Neural crest cell (in vitro differentiated cells): ENCODE measurements around the gene NFATC1. TPM values are rescaled to one million over a fixed set of nuclear protein-coding genes. Genes with fewer than 3 reads are reported as not detected.

ENCODE experiments used
- DNase-seq: peaks from one replicate; pipeline ENCODE4 v3.0.0; 2021; ENCODE audit warnings: low read depth, mixed read lengths, low spot score
- H3K27ac Mint-ChIP-seq: one replicate; pipeline ENCODE4 v1.8.0; 2021; ENCODE audit warnings: mild to moderate bottlenecking, mixed read lengths; ENCODE audit not compliant: unreplicated experiment
- H3K27me3 Mint-ChIP-seq: 2 replicates; pipeline ENCODE4 v1.8.0; 2021; ENCODE audit warnings: low read depth, mild to moderate bottlenecking, mixed read lengths
- H3K36me3 Mint-ChIP-seq: 2 replicates; pipeline ENCODE4 v1.8.0; 2021; ENCODE audit warnings: low read depth, mild to moderate bottlenecking, mixed read lengths
- H3K4me1 Mint-ChIP-seq: 2 replicates; pipeline ENCODE4 v1.8.0; 2021; ENCODE audit warnings: mixed read lengths
- H3K4me3 Mint-ChIP-seq: one replicate; pipeline ENCODE4 v1.8.0; 2021; ENCODE audit warnings: mild to moderate bottlenecking, mixed read lengths
- H3K9me3 Mint-ChIP-seq: 2 replicates; pipeline ENCODE4 v1.8.0; 2021; ENCODE audit warnings: mixed read lengths
- CTCF ChIP-seq: fragments of 200-600 bp; sonication (generic); conservative IDR thresholded peaks from 2 replicates; pipeline ENCODE4 v1.5.0; 2021; ENCODE audit warnings: antibody characterized with exemption, mild to moderate bottlenecking
- total RNA-seq: library from RNA; stranded (reverse); gene quantifications from 2 replicates; pipeline ENCODE4 v1.2.1, GENCODE V29; 2021

Gene NFATC1
- total RNA-seq, 1 donor from 2014 or later: 2.4 TPM

- Mint-ChIP-seq H3K27ac (no peak overlapping the region), H3K27me3 (no peaks in the 10 kb centered on the region), H3K4me1 (peaks cover 7% of the 10 kb centered on the region), H3K9me3 (peaks cover 7% of the 10 kb centered on the region), H3K4me3 (no peak overlapping the region), H3K36me3 (no peaks in the 10 kb centered on the region)
- no peak for DNase-seq
- TF ChIP-seq CTCF: no peak
Observed at GRCh38 chr18:79544386-79544963, 148.7 kb downstream of the NFATC1 start.

- H3K4me3 Mint-ChIP-seq: no peak overlapping the region
- TF ChIP-seq CTCF: no peak
- no peak overlapping the region for H3K27ac Mint-ChIP-seq
- H3K36me3 Mint-ChIP-seq: no peaks in the 10 kb centered on the region
- no peaks in the 10 kb centered on the region for H3K27me3 Mint-ChIP-seq
- no peak for DNase-seq
- H3K9me3 Mint-ChIP-seq: peaks cover 7% of the 10 kb centered on the region
- peaks cover 7% of the 10 kb centered on the region for H3K4me1 Mint-ChIP-seq
Observed at GRCh38 chr18:79545255-79545654, 149.5 kb downstream of the NFATC1 start.

GRCh38 chr18:79545736-79546171 lies 150.0 kb downstream of the NFATC1 start:
- no peak overlapping the region for H3K27ac Mint-ChIP-seq
- no peaks in the 10 kb centered on the region for H3K36me3 Mint-ChIP-seq
- peaks cover 7% of the 10 kb centered on the region for H3K4me1 Mint-ChIP-seq
- H3K27me3 Mint-ChIP-seq: no peaks in the 10 kb centered on the region
- no peak overlapping the region for H3K4me3 Mint-ChIP-seq
- H3K9me3 Mint-ChIP-seq: peaks cover 7% of the 10 kb centered on the region
- no peak for DNase-seq
- TF ChIP-seq CTCF: no peak

GRCh38 chr18:79546781-79547272 lies 151.1 kb downstream of the NFATC1 start:
- Mint-ChIP-seq H3K27ac (peak overlapping the region; percentile 27), H3K36me3 (no peaks in the 10 kb centered on the region), H3K9me3 (peaks cover 7% of the 10 kb centered on the region), H3K4me3 (no peak overlapping the region), H3K27me3 (no peaks in the 10 kb centered on the region), H3K4me1 (peaks cover 7% of the 10 kb centered on the region)
- TF ChIP-seq CTCF: no peak
- no peak for DNase-seq

- Mint-ChIP-seq H3K27ac (no peak overlapping the region), H3K4me3 (no peak overlapping the region), H3K36me3 (no peaks in the 10 kb centered on the region), H3K4me1 (peaks cover 7% of the 10 kb centered on the region), H3K27me3 (no peaks in the 10 kb centered on the region), H3K9me3 (peaks cover 2% of the 10 kb centered on the region)
- TF ChIP-seq CTCF: no peak
- DNase-seq: no peak
Observed at GRCh38 chr18:79547413-79548076, 151.8 kb downstream of the NFATC1 start.
